ENCODE data around the gene PTPN14. TPM values are rescaled to one million over a fixed set of nuclear protein-coding genes. Genes with fewer than 3 reads are reported as not detected.

Gene PTPN14
- polyA plus RNA-seq, 1 donor from 2014 or later, result 0.07 TPM

DNA sequence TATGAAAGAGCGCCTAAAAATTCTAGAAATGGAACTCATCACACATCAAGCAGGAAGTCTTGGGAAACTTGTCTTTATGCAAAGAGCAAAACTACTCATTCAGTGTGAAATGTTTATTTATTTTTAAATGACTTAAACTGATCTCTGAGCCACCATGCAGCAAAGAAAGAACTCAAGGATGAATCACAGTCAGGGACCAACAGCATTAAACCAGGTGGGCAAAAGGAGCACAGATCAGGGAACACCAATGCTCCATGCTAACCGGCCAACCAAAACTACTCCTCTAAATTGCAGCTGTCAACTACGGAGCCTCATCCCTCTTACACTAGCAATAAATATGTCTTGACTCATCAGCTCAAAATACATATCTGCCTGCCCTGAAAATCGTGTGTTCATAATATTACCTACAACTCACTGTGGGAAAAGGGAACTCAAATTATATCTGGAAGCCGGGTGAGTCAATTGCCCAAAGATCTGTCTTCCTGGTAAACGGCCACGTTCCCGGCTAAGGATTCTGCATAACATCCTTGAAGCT lies 129.2 kb downstream of the PTPN14 start:
- no peak overlapping the region for H3K27ac ChIP-seq (ENCODE audit: low read length)
- H3K9ac ChIP-seq (ENCODE audit: low read length), result no peak overlapping the region
- H3K9me2 ChIP-seq (ENCODE audit: insufficient read depth, low read length), result no peaks in the 10 kb centered on the region
- no peak overlapping the region for H2AFZ ChIP-seq (ENCODE audit: low read depth, low read length)
- no peaks in the 10 kb centered on the region for H3F3A ChIP-seq (ENCODE audit: insufficient read depth, low read length, poor library complexity, severe bottlenecking)
- no peak overlapping the region for H3K4me3 ChIP-seq (ENCODE audit: low read length)
- H3K4me2 ChIP-seq (ENCODE audit: low read length), result no peak overlapping the region
- H3K9me3 ChIP-seq (ENCODE audit: low read length), result no peaks in the 10 kb centered on the region
- H3K36me3 ChIP-seq (ENCODE audit: insufficient read depth, low read length), result no peaks in the 10 kb centered on the region
- no peaks in the 10 kb centered on the region for H3K79me2 ChIP-seq (replicated peaks; ENCODE audit: insufficient read depth, low read length)
- H3K27me3 ChIP-seq (ENCODE audit: insufficient read depth, low read depth, low read length), result no peaks in the 10 kb centered on the region
- H4K20me1 ChIP-seq (ENCODE audit: insufficient read depth), result no peaks in the 10 kb centered on the region
- TF ChIP-seq, protein P1, sequence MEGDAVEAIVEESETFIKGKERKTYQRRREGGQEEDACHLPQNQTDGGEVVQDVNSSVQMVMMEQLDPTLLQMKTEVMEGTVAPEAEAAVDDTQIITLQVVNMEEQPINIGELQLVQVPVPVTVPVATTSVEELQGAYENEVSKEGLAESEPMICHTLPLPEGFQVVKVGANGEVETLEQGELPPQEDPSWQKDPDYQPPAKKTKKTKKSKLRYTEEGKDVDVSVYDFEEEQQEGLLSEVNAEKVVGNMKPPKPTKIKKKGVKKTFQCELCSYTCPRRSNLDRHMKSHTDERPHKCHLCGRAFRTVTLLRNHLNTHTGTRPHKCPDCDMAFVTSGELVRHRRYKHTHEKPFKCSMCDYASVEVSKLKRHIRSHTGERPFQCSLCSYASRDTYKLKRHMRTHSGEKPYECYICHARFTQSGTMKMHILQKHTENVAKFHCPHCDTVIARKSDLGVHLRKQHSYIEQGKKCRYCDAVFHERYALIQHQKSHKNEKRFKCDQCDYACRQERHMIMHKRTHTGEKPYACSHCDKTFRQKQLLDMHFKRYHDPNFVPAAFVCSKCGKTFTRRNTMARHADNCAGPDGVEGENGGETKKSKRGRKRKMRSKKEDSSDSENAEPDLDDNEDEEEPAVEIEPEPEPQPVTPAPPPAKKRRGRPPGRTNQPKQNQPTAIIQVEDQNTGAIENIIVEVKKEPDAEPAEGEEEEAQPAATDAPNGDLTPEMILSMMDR (IDR thresholded peaks at IDR 0.05; ENCODE audit: poor library complexity, severe bottlenecking), result no peak
- no peak for TF ChIP-seq TAF1 (IDR thresholded peaks at IDR 0.05; ENCODE audit: low read depth)
- no peak for TF ChIP-seq MXI1 (conservative IDR thresholded peaks at IDR 0.05; ENCODE audit: poor library complexity, severe bottlenecking)
- no peak for TF ChIP-seq EZH2 (IDR thresholded peaks at IDR 0.05; ENCODE audit: borderline replicate concordance, insufficient read depth, low read length, poor library complexity, severe bottlenecking)
- no peak for TF ChIP-seq POLR2AphosphoS5 (IDR thresholded peaks at IDR 0.05)

DNA sequence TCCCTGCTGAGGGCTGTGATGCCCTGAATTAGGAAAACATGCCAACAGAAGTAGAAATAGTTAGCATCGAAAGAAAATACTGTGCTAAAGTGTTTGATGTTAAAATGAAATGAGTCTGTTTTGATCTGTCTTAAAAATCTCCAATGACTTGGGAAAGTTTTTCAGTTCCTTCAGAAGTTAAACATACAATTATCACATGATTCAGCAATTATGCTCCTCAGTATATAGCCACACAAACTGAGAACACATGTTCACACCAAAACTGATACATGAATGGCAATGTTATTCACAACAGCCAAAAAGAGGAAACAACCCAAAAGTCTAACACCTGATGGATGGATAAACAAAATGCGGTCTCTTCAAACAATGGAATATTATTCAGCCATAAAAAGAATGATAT lies 130.6 kb downstream of the PTPN14 start:
- Histone ChIP-seq H2AFZ (ENCODE audit: low read depth, low read length) (no peak overlapping the region), H3K4me2 (ENCODE audit: low read length) (no peak overlapping the region), H3K27me3 (ENCODE audit: insufficient read depth, low read depth, low read length) (no peaks in the 10 kb centered on the region), H3K79me2 (replicated peaks; ENCODE audit: insufficient read depth, low read length) (no peaks in the 10 kb centered on the region), H3K9me2 (ENCODE audit: insufficient read depth, low read length) (no peaks in the 10 kb centered on the region), H3K9ac (ENCODE audit: low read length) (no peak overlapping the region), H3K27ac (ENCODE audit: low read length) (no peak overlapping the region), H3K4me3 (ENCODE audit: low read length) (no peak overlapping the region), H4K20me1 (ENCODE audit: insufficient read depth) (no peaks in the 10 kb centered on the region), H3K36me3 (ENCODE audit: insufficient read depth, low read length) (no peaks in the 10 kb centered on the region), H3K9me3 (ENCODE audit: low read length) (no peaks in the 10 kb centered on the region), H3F3A (ENCODE audit: insufficient read depth, low read length, poor library complexity, severe bottlenecking) (no peaks in the 10 kb centered on the region)
- TF ChIP-seq EZH2 (IDR thresholded peaks at IDR 0.05; ENCODE audit: borderline replicate concordance, insufficient read depth, low read length, poor library complexity, severe bottlenecking) (no peak), SMC3 (conservative IDR thresholded peaks at IDR 0.05; ENCODE audit: poor library complexity) (no peak), TAF1 (IDR thresholded peaks at IDR 0.05; ENCODE audit: low read depth) (no peak), MXI1 (conservative IDR thresholded peaks at IDR 0.05; ENCODE audit: poor library complexity, severe bottlenecking) (no peak), RAD21 (conservative IDR thresholded peaks at IDR 0.05) (no peak), POLR2AphosphoS5 (IDR thresholded peaks at IDR 0.05) (no peak), EP300 (conservative IDR thresholded peaks at IDR 0.05; ENCODE audit: poor library complexity, severe bottlenecking) (no peak)
- TF ChIP-seq, protein P1 (IDR thresholded peaks at IDR 0.05; ENCODE audit: poor library complexity, severe bottlenecking), result no peak
- TF ChIP-seq, protein P2, sequence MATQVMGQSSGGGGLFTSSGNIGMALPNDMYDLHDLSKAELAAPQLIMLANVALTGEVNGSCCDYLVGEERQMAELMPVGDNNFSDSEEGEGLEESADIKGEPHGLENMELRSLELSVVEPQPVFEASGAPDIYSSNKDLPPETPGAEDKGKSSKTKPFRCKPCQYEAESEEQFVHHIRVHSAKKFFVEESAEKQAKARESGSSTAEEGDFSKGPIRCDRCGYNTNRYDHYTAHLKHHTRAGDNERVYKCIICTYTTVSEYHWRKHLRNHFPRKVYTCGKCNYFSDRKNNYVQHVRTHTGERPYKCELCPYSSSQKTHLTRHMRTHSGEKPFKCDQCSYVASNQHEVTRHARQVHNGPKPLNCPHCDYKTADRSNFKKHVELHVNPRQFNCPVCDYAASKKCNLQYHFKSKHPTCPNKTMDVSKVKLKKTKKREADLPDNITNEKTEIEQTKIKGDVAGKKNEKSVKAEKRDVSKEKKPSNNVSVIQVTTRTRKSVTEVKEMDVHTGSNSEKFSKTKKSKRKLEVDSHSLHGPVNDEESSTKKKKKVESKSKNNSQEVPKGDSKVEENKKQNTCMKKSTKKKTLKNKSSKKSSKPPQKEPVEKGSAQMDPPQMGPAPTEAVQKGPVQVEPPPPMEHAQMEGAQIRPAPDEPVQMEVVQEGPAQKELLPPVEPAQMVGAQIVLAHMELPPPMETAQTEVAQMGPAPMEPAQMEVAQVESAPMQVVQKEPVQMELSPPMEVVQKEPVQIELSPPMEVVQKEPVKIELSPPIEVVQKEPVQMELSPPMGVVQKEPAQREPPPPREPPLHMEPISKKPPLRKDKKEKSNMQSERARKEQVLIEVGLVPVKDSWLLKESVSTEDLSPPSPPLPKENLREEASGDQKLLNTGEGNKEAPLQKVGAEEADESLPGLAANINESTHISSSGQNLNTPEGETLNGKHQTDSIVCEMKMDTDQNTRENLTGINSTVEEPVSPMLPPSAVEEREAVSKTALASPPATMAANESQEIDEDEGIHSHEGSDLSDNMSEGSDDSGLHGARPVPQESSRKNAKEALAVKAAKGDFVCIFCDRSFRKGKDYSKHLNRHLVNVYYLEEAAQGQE (IDR thresholded peaks at IDR 0.05; ENCODE audit: borderline replicate concordance), result no peak

All from neural cell (in vitro differentiated cells).